ENCODE measurements around the gene MGAT3.
A peak's percentile ranks its signal among the peaks of the same experiment; 100 is the strongest.
"Not testable (repeated sequence)": the region's sequence is repeated elsewhere in the genome, so short reads cannot be mapped to it uniquely, and the experiment has no call there.

MGAT3 gene

GRCh38 chr22:39514373-39514973, 57.7 kb downstream of the MGAT3 start:
- DNase-seq (ENCODE audit: low read depth in 2 of 2) = no peak

GRCh38 chr22:39515266-39516050, 58.6 kb downstream of the MGAT3 start:
- DNase-seq (ENCODE audit: low read depth in 2 of 2) = no peak

GRCh38 chr22:39517470-39517869, 60.7 kb downstream of the MGAT3 start:
- no peak for DNase-seq (ENCODE audit: low read depth in 2 of 2)

GRCh38 chr22:39518144-39518786, 61.5 kb downstream of the MGAT3 start:
- DNase-seq (ENCODE audit: low read depth in 2 of 2) = no peak

GRCh38 chr22:39518996-39519680, 62.3 kb downstream of the MGAT3 start:
- DNase-seq (ENCODE audit: low read depth in 2 of 2) = no peak

- peak; percentile 92 to 93 for DNase-seq (ENCODE audit: low read depth in 2 of 2)
Observed at GRCh38 chr22:39519681-39520225, 62.9 kb downstream of the MGAT3 start.

GRCh38 chr22:39520226-39521105, 63.7 kb downstream of the MGAT3 start, which contains the start of gene ATF4:
Gene ATF4 (plus strand): TSS chr22:39520562. CDS start chr22:39521446, 884 bp downstream.
- peak; percentile 76 to 82 for DNase-seq (ENCODE audit: low read depth in 2 of 2)

- not testable (repeated sequence) for DNase-seq (ENCODE audit: low read depth in 2 of 2)
Observed at GRCh38 chr22:39521106-39521885, 64.5 kb downstream of the MGAT3 start.

- not testable (repeated sequence) for DNase-seq (ENCODE audit: low read depth in 2 of 2)
Observed at GRCh38 chr22:39522091-39522490, 65.3 kb downstream of the MGAT3 start.

- no peak for DNase-seq (ENCODE audit: low read depth in 2 of 2)
Observed at GRCh38 chr22:39522567-39523300, 65.9 kb downstream of the MGAT3 start.

GRCh38 chr22:39524089-39524752, 67.4 kb downstream of the MGAT3 start:
- DNase-seq (ENCODE audit: low read depth in 2 of 2) = no peak

GRCh38 chr22:39524753-39525657, 68.2 kb downstream of the MGAT3 start:
- no peak for DNase-seq (ENCODE audit: low read depth in 2 of 2)

- no peak for DNase-seq (ENCODE audit: low read depth in 2 of 2)
Observed at GRCh38 chr22:39525658-39525975, 68.8 kb downstream of the MGAT3 start.

GRCh38 chr22:39526736-39527171, 69.9 kb downstream of the MGAT3 start:
- no peak for DNase-seq (ENCODE audit: low read depth in 2 of 2)

- DNase-seq (ENCODE audit: low read depth in 2 of 2) = no peak
Observed at GRCh38 chr22:39527481-39527961, 70.7 kb downstream of the MGAT3 start.

GRCh38 chr22:39528080-39528661, 71.4 kb downstream of the MGAT3 start:
- DNase-seq (ENCODE audit: low read depth in 2 of 2) = no peak

Measured in stimulated activated CD8-positive, alpha-beta memory T cell treated with anti-CD3 and anti-CD28 coated beads, Interleukin-2, amount 100 ng/mL, for 48 hours (primary cell).